Keratinocyte (primary cell): Measurements from ENCODE around the gene PIGM. TPM values are rescaled to one million over a fixed set of nuclear protein-coding genes. Genes with fewer than 3 reads are reported as not detected.

ENCODE experiments used
- DNase-seq: peaks from one replicate; pipeline ENCODE4 v3.0.0-alpha.2; 2011; ENCODE audit warnings: low read depth, missing footprints, low spot score
- FAIRE-seq: peaks from 2 replicates; lab custom pipeline; 2011; peaks lifted over from hg19 to GRCh38; lab: Jason Lieb, UNC
- H2AFZ ChIP-seq: 2 replicates; pipeline ENCODE4 v1.6.0; 2012; ENCODE audit warnings: low read length, control low read depth, inconsistent platforms; ENCODE audit not compliant: control insufficient read depth
- H3K27ac ChIP-seq: 2 replicates; pipeline ENCODE4 v1.5.1; 2011; ENCODE audit warnings: low read length; ENCODE audit not compliant: control insufficient read depth, insufficient read depth
- H3K27me3 ChIP-seq: 3 replicates; pipeline ENCODE4 v1.6.0; 2011; ENCODE audit warnings: low read length; ENCODE audit not compliant: control insufficient read depth, insufficient read depth; ENCODE audit errors: extremely low read depth
- H3K36me3 ChIP-seq, 2 experiments: 2 replicates in 1 of 2; 3 replicates in 1 of 2; pipeline ENCODE4 v1.5.1; 2011; ENCODE audit warnings: low read length in 2 of 2, mild to moderate bottlenecking in 1 of 2; ENCODE audit not compliant: control insufficient read depth in 2 of 2, insufficient read depth in 2 of 2; ENCODE audit errors: extremely low read depth in 1 of 2
- H3K4me1 ChIP-seq: 3 replicates; pipeline ENCODE4 v1.5.1; 2011; ENCODE audit warnings: low read length; ENCODE audit not compliant: control insufficient read depth, insufficient read depth; ENCODE audit errors: extremely low read depth
- H3K4me2 ChIP-seq: 3 replicates; pipeline ENCODE4 v1.6.0; 2011; ENCODE audit warnings: low read depth, low read length; ENCODE audit not compliant: control insufficient read depth, insufficient read depth; ENCODE audit errors: extremely low read depth
- H3K4me3 ChIP-seq, 3 experiments: fragments of 200-600 bp in 1 of 3; sonication (generic) in 1 of 3; 2 replicates in 2 of 3; 3 replicates in 1 of 3; pipeline ENCODE4 v1.5.1; 2011 to 2016; ENCODE audit warnings: low read length in 3 of 3, mild to moderate bottlenecking in 3 of 3, control low read depth in 2 of 3, inconsistent platforms in 1 of 3, low read depth in 1 of 3, mixed read lengths in 1 of 3, mixed run types in 1 of 3, moderate library complexity in 1 of 3; ENCODE audit not compliant: control insufficient read depth in 2 of 3, insufficient read depth in 2 of 3; ENCODE audit errors: extremely low read depth in 1 of 3
- H3K79me2 ChIP-seq: 2 replicates; pipeline ENCODE4 v1.6.0; 2012; ENCODE audit warnings: low read length; ENCODE audit not compliant: control insufficient read depth, insufficient read depth
- H3K9ac ChIP-seq: 3 replicates; pipeline ENCODE4 v1.6.0; 2011; ENCODE audit warnings: low read length; ENCODE audit not compliant: control insufficient read depth, insufficient read depth; ENCODE audit errors: extremely low read depth
- H3K9me1 ChIP-seq: 3 replicates; pipeline ENCODE4 v1.6.0; 2011; ENCODE audit warnings: low read length; ENCODE audit not compliant: control insufficient read depth, insufficient read depth; ENCODE audit errors: extremely low read depth
- H3K9me3 ChIP-seq: 2 replicates; pipeline ENCODE4 v1.5.1; 2012; ENCODE audit warnings: low read depth, low read length; ENCODE audit not compliant: control insufficient read depth
- H4K20me1 ChIP-seq: 3 replicates; pipeline ENCODE4 v1.6.0; 2011; ENCODE audit warnings: low read length; ENCODE audit not compliant: control insufficient read depth, insufficient read depth; ENCODE audit errors: extremely low read depth
- EZH2 ChIP-seq: IDR thresholded peaks from one replicate; pipeline ENCODE4 v1.6.1; 2012; ENCODE audit warnings: inconsistent platforms, mild to moderate bottlenecking, low read length, moderate library complexity
- dilution Hi-C: fragments of 300-500 bp; cut with MboI; formaldehyde crosslinking; loops from one replicate; pipeline ENCODE4 v1.7.0; 2020; ENCODE audit warnings: low sequenced_read_pairs; ENCODE audit not compliant: extremely low pct_ligation_motif_present
- polyA plus RNA-seq, 5 experiments: library from polyadenylated mRNA; depleted of rRNA in 3 of 5; stranded (reverse) in 3 of 5; stranded (forward) in 1 of 5; unstranded in 1 of 5; fragments of >200 nt; gene quantifications; 1 replicate in 1 of 5; 2 replicates in 3 of 5; 3 replicates in 1 of 5; pipeline versions ENCODE4 v1.2.1 to v1.2.3, GENCODE V29; 2011 to 2012; ENCODE audit warnings: missing spikeins in 2 of 5, low read depth in 1 of 5, low replicate concordance in 1 of 5
- TF ChIP-seq, protein P1 (sequence below), 3 experiments: IDR thresholded peaks in 1 of 3; conservative IDR thresholded peaks in 1 of 3; optimal IDR thresholded peaks in 1 of 3; 2 replicates in 2 of 3; 3 replicates in 1 of 3; pipeline versions ENCODE3 to v1.5.1; 2011; ENCODE audit warnings: low read length in 3 of 3, mild to moderate bottlenecking in 3 of 3, moderate library complexity in 2 of 3, control low read depth in 1 of 3, inconsistent platforms in 1 of 3; ENCODE audit not compliant: insufficient read depth in 2 of 3; ENCODE audit errors: extremely low read depth in 1 of 3

The PIGM gene
- polyA plus RNA-seq, 1 donor (not counting 4 experiments of a cell fraction or from before 2014, with no cell fraction given) = 3.1 TPM

DNA sequence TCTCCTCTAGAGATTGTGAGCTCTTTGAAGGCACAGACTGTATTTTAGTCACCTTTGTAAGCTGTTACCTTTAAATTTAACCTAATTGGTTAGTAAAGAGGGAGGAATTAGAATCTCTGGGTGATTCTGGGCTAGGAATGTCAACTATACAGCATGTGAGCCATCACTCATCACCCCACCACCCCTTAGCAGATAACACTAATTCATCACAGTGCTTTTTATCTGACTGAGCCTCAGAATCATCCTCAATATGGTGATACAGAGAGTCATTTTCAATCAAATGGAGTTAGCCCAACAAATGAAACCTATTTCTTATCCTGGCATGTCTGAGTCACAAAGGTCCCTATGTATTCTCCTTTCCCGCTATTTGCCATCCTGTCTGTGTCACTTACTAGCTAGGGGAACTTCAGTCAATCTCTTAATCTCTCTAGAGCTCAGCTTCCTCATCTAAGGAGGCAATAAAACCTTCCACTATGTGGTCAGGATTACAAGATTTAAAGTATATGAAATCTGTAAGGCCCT lies 24.9 kb upstream of the PIGM start:
- TF ChIP-seq, protein P1, sequence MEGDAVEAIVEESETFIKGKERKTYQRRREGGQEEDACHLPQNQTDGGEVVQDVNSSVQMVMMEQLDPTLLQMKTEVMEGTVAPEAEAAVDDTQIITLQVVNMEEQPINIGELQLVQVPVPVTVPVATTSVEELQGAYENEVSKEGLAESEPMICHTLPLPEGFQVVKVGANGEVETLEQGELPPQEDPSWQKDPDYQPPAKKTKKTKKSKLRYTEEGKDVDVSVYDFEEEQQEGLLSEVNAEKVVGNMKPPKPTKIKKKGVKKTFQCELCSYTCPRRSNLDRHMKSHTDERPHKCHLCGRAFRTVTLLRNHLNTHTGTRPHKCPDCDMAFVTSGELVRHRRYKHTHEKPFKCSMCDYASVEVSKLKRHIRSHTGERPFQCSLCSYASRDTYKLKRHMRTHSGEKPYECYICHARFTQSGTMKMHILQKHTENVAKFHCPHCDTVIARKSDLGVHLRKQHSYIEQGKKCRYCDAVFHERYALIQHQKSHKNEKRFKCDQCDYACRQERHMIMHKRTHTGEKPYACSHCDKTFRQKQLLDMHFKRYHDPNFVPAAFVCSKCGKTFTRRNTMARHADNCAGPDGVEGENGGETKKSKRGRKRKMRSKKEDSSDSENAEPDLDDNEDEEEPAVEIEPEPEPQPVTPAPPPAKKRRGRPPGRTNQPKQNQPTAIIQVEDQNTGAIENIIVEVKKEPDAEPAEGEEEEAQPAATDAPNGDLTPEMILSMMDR (optimal IDR thresholded peaks at IDR 0.05 in 1 of 3, IDR thresholded peaks at IDR 0.05 in 1 of 3, conservative IDR thresholded peaks at IDR 0.05 in 1 of 3; ENCODE audit: extremely low read depth in 1 of 3, insufficient read depth in 2 of 3, low read length in 3 of 3) = no peak
- no peak for TF ChIP-seq EZH2
- no peak overlapping the region for H3K4me3 ChIP-seq
- H2AFZ ChIP-seq = no peak overlapping the region
- no peak overlapping the region for H3K4me2 ChIP-seq
- H4K20me1 ChIP-seq = no peaks in the 10 kb centered on the region
- no peaks in the 10 kb centered on the region for H3K36me3 ChIP-seq
- FAIRE-seq = no peak
- H3K4me1 ChIP-seq = peaks cover 3% of the 10 kb centered on the region
- no peak overlapping the region for H3K27ac ChIP-seq
- H3K9ac ChIP-seq = no peak overlapping the region
- no peak for DNase-seq
- H3K27me3 ChIP-seq = peaks cover 43% of the 10 kb centered on the region
- H3K79me2 ChIP-seq = no peaks in the 10 kb centered on the region
- H3K9me1 ChIP-seq = no peaks in the 10 kb centered on the region
- dilution Hi-C loops = no loop called here
- no peaks in the 10 kb centered on the region for H3K9me3 ChIP-seq

DNA sequence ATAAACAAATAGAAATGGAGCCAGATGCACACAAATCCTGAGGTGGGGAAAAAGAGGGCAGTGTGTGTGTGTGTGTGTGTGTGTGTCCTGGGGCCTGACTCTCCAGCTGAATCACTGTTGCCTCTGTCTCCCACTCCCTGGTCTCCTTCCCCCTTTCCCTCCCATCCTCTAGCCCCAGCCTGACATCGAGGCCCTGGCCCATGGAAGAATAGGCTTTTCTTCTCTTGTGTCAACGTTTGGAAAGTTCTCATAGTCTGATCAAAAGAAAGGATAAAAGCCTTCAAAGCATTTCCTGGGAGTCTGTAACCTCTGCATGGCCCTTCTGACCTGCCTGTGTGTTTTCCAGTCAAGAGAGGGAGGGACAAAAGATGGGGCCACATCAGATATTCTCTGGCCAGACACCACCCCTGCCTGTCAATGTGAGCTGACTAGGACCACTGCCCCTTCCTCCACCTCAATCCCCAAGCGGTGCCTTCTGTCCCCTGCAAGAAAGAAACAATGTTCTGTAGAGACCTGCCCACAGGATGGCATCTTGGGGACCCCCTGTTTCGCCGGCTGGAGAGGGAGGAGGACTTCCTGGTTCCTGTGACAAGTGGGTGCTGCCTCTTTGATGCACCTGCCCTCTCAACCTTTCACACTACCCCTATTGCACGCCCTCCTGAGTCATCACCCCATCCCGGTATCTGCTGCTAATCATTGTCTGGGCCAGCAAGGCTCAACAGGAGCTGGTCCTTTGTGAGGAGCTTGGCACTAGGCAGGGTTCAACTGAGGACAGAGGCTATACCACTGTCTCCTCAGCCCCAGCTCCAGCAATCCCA lies 22.0 kb upstream of the PIGM start:
- H3K27me3 ChIP-seq = peaks cover 38% of the 10 kb centered on the region

More for the DNA sequence above, 22.0 kb upstream of the PIGM start:
- Histone ChIP-seq H2AFZ (no peak overlapping the region), H3K79me2 (no peaks in the 10 kb centered on the region), H3K36me3 (no peaks in the 10 kb centered on the region), H3K9me3 (no peaks in the 10 kb centered on the region), H3K4me3 (no peak overlapping the region), H3K9me1 (no peaks in the 10 kb centered on the region), H3K4me2 (no peak overlapping the region), H3K9ac (no peak overlapping the region), H3K4me1 (no peaks in the 10 kb centered on the region), H3K27ac (no peak overlapping the region), H4K20me1 (no peaks in the 10 kb centered on the region)
- FAIRE-seq (no peak), DNase-seq (no peak)
- dilution Hi-C loops = no loop called here
- no peak for TF ChIP-seq EZH2
- TF ChIP-seq, protein P1 (optimal IDR thresholded peaks at IDR 0.05 in 1 of 3, IDR thresholded peaks at IDR 0.05 in 1 of 3, conservative IDR thresholded peaks at IDR 0.05 in 1 of 3; ENCODE audit: extremely low read depth in 1 of 3, insufficient read depth in 2 of 3, low read length in 3 of 3) = no peak
